ENCODE data around the gene COL5A1. TPM values are rescaled to one million over a fixed set of nuclear protein-coding genes. Genes with fewer than 3 reads are reported as not detected.

COL5A1 gene
- total and polyA plus RNA-seq, 2 experiments from 2014 or later: 211 to 812 TPM

DNA sequence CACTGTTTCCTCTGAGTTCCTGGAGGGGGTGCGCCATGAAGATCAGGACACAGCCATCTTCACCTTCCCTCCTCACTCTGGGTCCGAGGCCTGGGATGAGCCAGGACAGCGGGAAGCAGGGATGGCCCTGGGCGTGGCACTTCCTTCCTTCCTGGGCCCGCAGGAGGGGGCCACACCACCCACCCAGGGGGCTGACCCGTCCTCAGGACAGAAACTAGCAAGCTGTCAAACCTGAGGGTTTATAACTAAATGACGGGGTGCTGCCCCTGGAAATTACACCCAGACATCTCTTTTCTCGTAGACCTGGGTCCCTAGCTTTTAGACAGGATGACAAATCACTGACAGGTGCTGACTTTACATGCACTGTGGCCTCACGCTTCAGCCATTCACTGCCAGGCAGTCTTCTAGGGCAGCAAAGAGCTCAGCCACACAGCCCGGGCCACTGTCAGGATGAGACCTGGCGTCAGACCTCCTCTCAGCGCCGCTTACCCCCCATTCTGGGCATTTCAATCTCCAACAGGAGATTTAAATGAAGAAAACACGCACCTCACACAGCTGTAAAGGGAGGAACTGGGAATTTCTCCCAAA, 247.1 kb downstream of the COL5A1 start:
- H3K9ac ChIP-seq: no peak overlapping the region
- WGBS, 2 experiments (ENCODE audit: low coverage in 1 of 2, low lambda C conversion rate in 2 of 2, missing lambda C conversion rate in 2 of 2): 71 to 73% methylated on average over 14 of the region's 14 CpGs
- no peaks in the 10 kb centered on the region for H3K36me3 ChIP-seq (ENCODE audit: low read depth)
- no peaks in the 10 kb centered on the region for H4K20me1 ChIP-seq (ENCODE audit: insufficient read depth)
- no peak overlapping the region for H3K4me3 ChIP-seq
- no peak overlapping the region for H2AFZ ChIP-seq
- H3K4me2 ChIP-seq (ENCODE audit: unreplicated experiment): no peak overlapping the region
- no peaks in the 10 kb centered on the region for H3K9me3 ChIP-seq (ENCODE audit: low read depth)
- TF ChIP-seq EZH2 (IDR thresholded peaks at IDR 0.05; ENCODE audit: insufficient read depth, poor library complexity, severe bottlenecking) (no peak), EZH2phosphoT487 (IDR thresholded peaks at IDR 0.05; ENCODE audit: insufficient read depth, low read depth) (no peak)
- no peaks in the 10 kb centered on the region for H3K79me2 ChIP-seq (ENCODE audit: insufficient read depth)
- no peaks in the 10 kb centered on the region for H3K4me1 ChIP-seq (ENCODE audit: insufficient read depth)
- in situ Hi-C loops (cut with MboI): no loop called here
- no peaks in the 10 kb centered on the region for H3K27me3 ChIP-seq (replicated peaks; ENCODE audit: insufficient read depth)
- no peak for DNase-seq
- H3K27ac ChIP-seq: no peak overlapping the region
- no peaks in the 10 kb centered on the region for H3K9me2 ChIP-seq (ENCODE audit: insufficient read depth)
- no peaks in the 10 kb centered on the region for H3F3A ChIP-seq (ENCODE audit: insufficient read depth)

- in situ Hi-C loops (cut with MboI): no loop called here
- H3K9me2 ChIP-seq (ENCODE audit: insufficient read depth): no peaks in the 10 kb centered on the region
- no peak for DNase-seq
Observed at GRCh38 chr9:134889386-134890154, 248.0 kb downstream of the COL5A1 start.

GRCh38 chr9:134890155-134890495, 248.5 kb downstream of the COL5A1 start:
- H4K20me1 ChIP-seq (ENCODE audit: insufficient read depth): no peaks in the 10 kb centered on the region
- H3K4me3 ChIP-seq: no peak overlapping the region
- H3K9me2 ChIP-seq (ENCODE audit: insufficient read depth): no peaks in the 10 kb centered on the region
- no peak overlapping the region for H3K27ac ChIP-seq
- WGBS, 2 experiments (ENCODE audit: low coverage in 1 of 2, low lambda C conversion rate in 2 of 2, missing lambda C conversion rate in 2 of 2): 77 to 80% methylated on average over 5 of the region's 5 CpGs
- TF ChIP-seq EZH2phosphoT487 (IDR thresholded peaks at IDR 0.05; ENCODE audit: insufficient read depth, low read depth): no peak
- no peak for TF ChIP-seq EZH2 (IDR thresholded peaks at IDR 0.05; ENCODE audit: insufficient read depth, poor library complexity, severe bottlenecking)
- H3K4me2 ChIP-seq (ENCODE audit: unreplicated experiment): no peak overlapping the region
- no peaks in the 10 kb centered on the region for H3K9me3 ChIP-seq (ENCODE audit: low read depth)
- no peaks in the 10 kb centered on the region for H3K36me3 ChIP-seq (ENCODE audit: low read depth)
- H2AFZ ChIP-seq: no peak overlapping the region
- H3K4me1 ChIP-seq (ENCODE audit: insufficient read depth): no peaks in the 10 kb centered on the region
- H3K79me2 ChIP-seq (ENCODE audit: insufficient read depth): no peaks in the 10 kb centered on the region
- 0 out of 2 replicates have a peak, but pooled peaks cover 5% of the 10 kb centered on the region for H3K27me3 ChIP-seq (replicated peaks; ENCODE audit: insufficient read depth)
- in situ Hi-C loops (cut with MboI): no loop called here
- no peaks in the 10 kb centered on the region for H3F3A ChIP-seq (ENCODE audit: insufficient read depth)
- DNase-seq: no peak
- H3K9ac ChIP-seq: no peak overlapping the region

More at GRCh38 chr9:134889386-134890154, 248.0 kb downstream of the COL5A1 start:
- no peaks in the 10 kb centered on the region for H3F3A ChIP-seq (ENCODE audit: insufficient read depth)
- H3K4me2 ChIP-seq (ENCODE audit: unreplicated experiment): no peak overlapping the region
- H3K4me1 ChIP-seq (ENCODE audit: insufficient read depth): no peaks in the 10 kb centered on the region
- no peak overlapping the region for H3K9ac ChIP-seq
- no peak overlapping the region for H3K4me3 ChIP-seq
- no peaks in the 10 kb centered on the region for H3K36me3 ChIP-seq (ENCODE audit: low read depth)
- H3K9me3 ChIP-seq (ENCODE audit: low read depth): no peaks in the 10 kb centered on the region
- TF ChIP-seq EZH2phosphoT487 (IDR thresholded peaks at IDR 0.05; ENCODE audit: insufficient read depth, low read depth) (no peak), EZH2 (IDR thresholded peaks at IDR 0.05; ENCODE audit: insufficient read depth, poor library complexity, severe bottlenecking) (no peak)
- 0 out of 2 replicates have a peak, but pooled peaks cover 5% of the 10 kb centered on the region for H3K27me3 ChIP-seq (replicated peaks; ENCODE audit: insufficient read depth)
- no peaks in the 10 kb centered on the region for H4K20me1 ChIP-seq (ENCODE audit: insufficient read depth)
- no peaks in the 10 kb centered on the region for H3K79me2 ChIP-seq (ENCODE audit: insufficient read depth)
- WGBS, 2 experiments (ENCODE audit: low coverage in 1 of 2, low lambda C conversion rate in 2 of 2, missing lambda C conversion rate in 2 of 2): 67 to 70% methylated on average over 10 of the region's 10 CpGs
- H3K27ac ChIP-seq: no peak overlapping the region
- H2AFZ ChIP-seq: no peak overlapping the region

DNA sequence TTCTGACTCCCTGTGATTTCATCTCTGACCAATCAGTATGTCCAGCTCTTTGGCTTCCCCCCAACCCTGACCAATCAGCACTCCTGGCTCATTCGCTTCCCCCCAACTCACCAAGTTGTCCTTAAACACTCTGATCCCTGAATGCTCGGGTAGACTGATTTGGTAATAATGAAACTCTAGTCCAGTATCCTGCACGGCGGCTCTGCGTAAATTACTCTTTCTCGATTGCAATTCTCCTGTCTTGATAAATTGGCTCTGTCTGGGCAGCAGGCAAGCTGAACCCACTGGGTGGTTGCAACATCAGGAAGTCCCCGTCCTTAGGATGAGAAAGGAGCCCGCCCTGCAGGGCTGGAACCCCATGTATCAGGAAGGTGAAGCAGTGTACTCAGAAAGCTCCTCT, 249.4 kb downstream of the COL5A1 start:
- Histone ChIP-seq H3K27ac (no peak overlapping the region), H2AFZ (no peak overlapping the region), H3K9ac (no peak overlapping the region), H3F3A (ENCODE audit: insufficient read depth) (no peaks in the 10 kb centered on the region), H3K9me3 (ENCODE audit: low read depth) (no peaks in the 10 kb centered on the region), H3K4me3 (no peak overlapping the region), H3K79me2 (ENCODE audit: insufficient read depth) (no peaks in the 10 kb centered on the region), H3K9me2 (ENCODE audit: insufficient read depth) (no peaks in the 10 kb centered on the region), H3K4me2 (ENCODE audit: unreplicated experiment) (no peak overlapping the region), H4K20me1 (ENCODE audit: insufficient read depth) (no peaks in the 10 kb centered on the region), H3K36me3 (ENCODE audit: low read depth) (no peaks in the 10 kb centered on the region), H3K27me3 (replicated peaks; ENCODE audit: insufficient read depth) (0 out of 2 replicates have a peak, but pooled peaks cover 5% of the 10 kb centered on the region), H3K4me1 (ENCODE audit: insufficient read depth) (no peaks in the 10 kb centered on the region)
- in situ Hi-C loops (cut with MboI): no loop called here
- peak; percentile 14 for DNase-seq
- TF ChIP-seq EZH2 (IDR thresholded peaks at IDR 0.05; ENCODE audit: insufficient read depth, poor library complexity, severe bottlenecking) (no peak), EZH2phosphoT487 (IDR thresholded peaks at IDR 0.05; ENCODE audit: insufficient read depth, low read depth) (no peak)
- 68 to 74% methylated on average over 8 of the region's 8 CpGs for WGBS, 2 experiments (ENCODE audit: low coverage in 1 of 2, low lambda C conversion rate in 2 of 2, missing lambda C conversion rate in 2 of 2)
